ENCODE data around the gene CD63.

The CD63 gene

DNA sequence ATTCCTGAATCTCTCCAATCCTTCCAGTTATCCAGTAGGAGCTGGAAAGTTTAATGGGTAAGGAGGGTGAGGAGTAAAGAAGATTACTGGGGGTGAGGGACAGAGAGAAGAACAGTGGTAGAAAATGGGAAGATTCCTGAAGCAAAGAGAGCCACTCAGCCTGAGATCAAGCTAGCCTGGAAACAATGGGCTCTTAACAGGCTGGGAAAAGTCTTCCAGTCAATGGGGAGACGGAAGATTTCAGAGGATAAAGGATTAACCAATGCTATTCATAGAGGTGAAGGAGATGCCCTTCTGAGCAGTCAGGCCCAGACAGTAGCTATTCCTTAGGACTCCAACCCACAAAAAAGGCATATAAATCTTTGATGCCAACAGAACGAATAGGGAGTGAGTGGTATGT is 28.9 kb upstream of the CD63 start:
- TF ChIP-seq, protein P1, sequence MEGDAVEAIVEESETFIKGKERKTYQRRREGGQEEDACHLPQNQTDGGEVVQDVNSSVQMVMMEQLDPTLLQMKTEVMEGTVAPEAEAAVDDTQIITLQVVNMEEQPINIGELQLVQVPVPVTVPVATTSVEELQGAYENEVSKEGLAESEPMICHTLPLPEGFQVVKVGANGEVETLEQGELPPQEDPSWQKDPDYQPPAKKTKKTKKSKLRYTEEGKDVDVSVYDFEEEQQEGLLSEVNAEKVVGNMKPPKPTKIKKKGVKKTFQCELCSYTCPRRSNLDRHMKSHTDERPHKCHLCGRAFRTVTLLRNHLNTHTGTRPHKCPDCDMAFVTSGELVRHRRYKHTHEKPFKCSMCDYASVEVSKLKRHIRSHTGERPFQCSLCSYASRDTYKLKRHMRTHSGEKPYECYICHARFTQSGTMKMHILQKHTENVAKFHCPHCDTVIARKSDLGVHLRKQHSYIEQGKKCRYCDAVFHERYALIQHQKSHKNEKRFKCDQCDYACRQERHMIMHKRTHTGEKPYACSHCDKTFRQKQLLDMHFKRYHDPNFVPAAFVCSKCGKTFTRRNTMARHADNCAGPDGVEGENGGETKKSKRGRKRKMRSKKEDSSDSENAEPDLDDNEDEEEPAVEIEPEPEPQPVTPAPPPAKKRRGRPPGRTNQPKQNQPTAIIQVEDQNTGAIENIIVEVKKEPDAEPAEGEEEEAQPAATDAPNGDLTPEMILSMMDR (conservative IDR thresholded peaks at IDR 0.05): no peak
- TF ChIP-seq ZFX (IDR thresholded peaks at IDR 0.05): no peak
- H3K27ac ChIP-seq: no peak overlapping the region

DNA sequence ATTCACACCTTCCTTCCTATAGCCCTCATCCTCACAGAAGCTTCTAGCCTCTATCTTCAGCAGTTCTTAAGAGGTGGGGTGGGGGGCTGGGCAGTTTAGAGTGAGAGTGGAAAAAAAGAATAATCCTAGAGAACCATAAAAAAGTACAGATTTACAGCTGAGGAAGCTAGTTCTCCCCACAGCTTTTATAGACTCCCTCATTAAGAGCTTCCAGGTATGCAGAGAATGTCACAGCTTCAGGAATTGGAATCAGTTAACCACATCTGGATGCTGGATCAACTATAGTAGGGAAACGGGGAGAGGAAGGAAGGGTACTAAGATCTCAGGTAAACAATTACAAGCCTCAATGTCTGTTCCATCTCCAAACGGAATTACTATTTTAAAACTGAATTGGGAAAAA is 26.4 kb upstream of the CD63 start:
- no peak overlapping the region for H3K27ac ChIP-seq
- no peak for TF ChIP-seq ZFX (IDR thresholded peaks at IDR 0.05)
- TF ChIP-seq, protein P1 (conservative IDR thresholded peaks at IDR 0.05): no peak

DNA sequence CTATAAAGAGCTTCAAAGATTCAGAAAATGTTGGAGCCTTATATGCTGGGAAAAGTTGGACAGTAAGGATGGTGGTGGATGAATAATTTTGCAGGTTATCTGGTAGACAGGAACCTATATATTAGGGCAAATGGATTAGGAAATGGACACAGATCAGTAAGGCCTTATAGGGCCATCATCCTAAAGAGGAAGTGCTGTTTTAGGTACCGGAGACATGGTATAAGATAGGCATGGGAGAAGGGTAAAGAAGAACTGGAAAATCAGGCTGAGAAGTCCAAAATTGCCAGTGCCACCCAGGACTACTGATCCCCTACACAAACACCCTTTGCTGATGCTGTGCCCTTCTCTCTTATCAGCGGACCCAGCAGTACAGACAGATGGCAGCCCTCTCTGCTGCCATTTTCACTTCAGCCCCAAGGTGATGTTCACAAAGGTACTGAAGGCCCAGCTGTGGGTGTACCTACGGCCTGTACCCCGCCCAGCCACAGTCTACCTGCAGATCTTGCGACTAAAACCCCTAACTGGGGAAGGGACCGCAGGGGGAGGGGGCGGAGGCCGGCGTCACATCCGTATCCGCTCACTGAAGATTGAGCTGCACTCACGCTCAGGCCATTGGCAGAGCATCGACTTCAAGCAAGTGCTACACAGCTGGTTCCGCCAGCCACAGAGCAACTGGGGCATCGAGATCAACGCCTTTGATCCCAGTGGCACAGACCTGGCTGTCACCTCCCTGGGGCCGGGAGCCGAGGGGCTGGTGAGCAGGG is 19.6 kb upstream of the CD63 start:
- no peak for TF ChIP-seq ZFX (IDR thresholded peaks at IDR 0.05)
- TF ChIP-seq, protein P1 (conservative IDR thresholded peaks at IDR 0.05): no peak
- H3K27ac ChIP-seq: no peak overlapping the region

DNA sequence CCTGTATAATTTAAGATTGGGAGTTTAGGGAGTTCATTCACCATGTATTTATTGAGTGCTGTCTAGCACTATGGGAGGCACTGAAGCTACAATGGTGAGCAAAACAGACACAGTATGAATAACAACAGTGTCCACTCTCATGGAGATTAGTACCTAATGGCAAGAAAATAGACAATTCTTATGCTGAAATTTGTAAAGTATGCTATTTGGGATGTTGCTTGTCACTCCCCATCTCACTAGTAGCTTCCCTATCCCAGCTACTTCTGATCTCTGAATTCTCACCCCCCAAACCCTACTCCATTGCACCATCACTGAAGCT is 18.1 kb upstream of the CD63 start:
- TF ChIP-seq ZFX (IDR thresholded peaks at IDR 0.05): no peak
- TF ChIP-seq, protein P1 (conservative IDR thresholded peaks at IDR 0.05): no peak
- H3K27ac ChIP-seq: no peak overlapping the region

DNA sequence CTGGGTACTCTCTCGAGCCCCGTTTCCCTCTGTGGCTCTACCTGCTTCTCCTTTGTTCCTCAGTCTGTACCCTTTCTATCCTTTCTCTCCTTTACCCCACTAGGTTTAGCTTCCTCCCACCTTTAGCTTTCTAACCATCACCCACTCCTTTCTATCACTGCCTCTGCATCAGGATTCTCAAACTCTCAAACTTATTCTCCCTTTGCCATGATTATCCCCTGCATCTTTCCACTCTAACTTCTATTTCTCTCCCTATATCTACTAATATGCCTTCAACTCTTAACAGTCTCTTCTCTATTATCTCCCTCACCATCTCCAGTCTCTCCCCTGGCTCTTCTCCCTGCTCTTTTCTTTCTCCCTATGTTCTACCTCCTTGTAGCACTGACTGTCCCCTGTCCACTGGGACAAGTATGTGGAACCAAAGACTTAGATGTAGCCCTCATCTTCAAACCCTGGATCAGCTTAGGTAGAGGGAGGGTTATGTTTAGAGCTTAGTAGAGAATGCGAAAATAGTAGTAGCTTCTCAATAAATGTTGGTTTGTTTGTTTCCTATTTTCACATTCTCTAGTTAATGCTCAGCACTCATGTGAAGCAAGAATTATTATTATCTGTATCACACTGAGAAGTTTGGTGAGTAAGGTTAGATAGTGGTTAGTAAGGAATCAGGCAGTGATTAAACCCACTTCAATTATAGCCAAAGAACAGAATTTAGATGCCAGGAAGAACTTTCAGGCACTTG is 17.5 kb upstream of the CD63 start:
- no peak overlapping the region for H3K27ac ChIP-seq
- no peak for TF ChIP-seq ZFX (IDR thresholded peaks at IDR 0.05)
- TF ChIP-seq, protein P1 (conservative IDR thresholded peaks at IDR 0.05): no peak

DNA sequence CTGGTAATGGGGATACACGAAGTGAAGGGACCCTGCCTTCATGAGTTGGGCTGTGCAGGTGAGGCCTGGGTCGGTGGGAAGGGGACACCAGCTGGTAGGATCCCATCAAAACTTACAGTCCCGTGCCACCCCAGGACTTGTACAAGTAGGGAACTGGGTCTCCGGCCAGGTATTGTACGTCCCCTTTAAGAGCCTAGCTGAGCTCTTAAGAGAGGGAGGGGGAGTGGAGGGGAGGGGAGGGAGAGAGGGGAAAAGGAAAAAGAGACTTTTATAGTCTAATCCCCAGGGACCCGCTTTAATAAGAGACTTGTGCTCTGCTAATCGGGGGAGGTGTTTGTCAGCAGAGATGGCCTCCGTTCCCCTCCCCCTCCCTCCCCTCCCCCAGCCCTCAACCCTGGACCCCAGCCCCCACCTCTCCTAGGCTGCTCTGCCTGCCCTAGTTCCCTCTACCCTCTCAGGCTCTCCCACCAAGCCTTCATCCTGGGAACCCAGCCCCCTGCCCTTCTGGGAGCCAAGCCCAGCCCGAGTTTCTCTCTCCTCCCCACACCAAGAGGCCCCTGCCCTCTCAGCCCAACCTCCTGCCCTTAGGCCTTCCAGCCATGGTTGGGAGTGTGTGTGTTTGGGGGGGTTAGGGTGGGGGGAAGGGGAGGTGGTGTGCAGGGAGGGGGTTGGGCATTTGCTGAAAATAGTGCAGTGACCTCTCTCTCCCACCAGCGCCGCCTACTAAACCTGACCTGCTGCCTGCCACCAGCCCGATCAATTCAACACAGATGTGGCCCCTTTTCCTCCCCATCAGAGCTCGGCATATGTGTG is 16.8 kb upstream of the CD63 start:
- H3K27ac ChIP-seq: no peak overlapping the region
- TF ChIP-seq, protein P1 (conservative IDR thresholded peaks at IDR 0.05): no peak
- TF ChIP-seq ZFX (IDR thresholded peaks at IDR 0.05): no peak

Data from C4-2B (cell line).